ENCODE measurements around the gene TRNP1. TPM values are rescaled to one million over a fixed set of nuclear protein-coding genes. Genes with fewer than 3 reads are reported as not detected.

TRNP1 gene
- total RNA-seq, 1 donor from 2014 or later = 13.0 TPM

- no peaks in the 10 kb centered on the region for H3K4me1 ChIP-seq
- H3K9me3 ChIP-seq = no peaks in the 10 kb centered on the region
- no peaks in the 10 kb centered on the region for H3K27me3 ChIP-seq
- H3K27ac ChIP-seq = no peak overlapping the region
- intact Hi-C loops (cut with DNase I) = no loop called here
- no peak overlapping the region for H3K4me3 ChIP-seq
- DNase-seq (ENCODE audit: extremely low spot score in 2 of 2) = no peak
- TF ChIP-seq POLR2AphosphoS5 (IDR thresholded peaks at IDR 0.05; ENCODE audit: insufficient read depth in 1 of 2, low read depth in 1 of 2) = no peak
- TF ChIP-seq POLR2A (IDR thresholded peaks at IDR 0.05) = no peak
- TF ChIP-seq CTCF (IDR thresholded peaks at IDR 0.05) = no peak
- H3K36me3 ChIP-seq = no peaks in the 10 kb centered on the region
Observed at GRCh38 chr1:26971590-26971989, 21.9 kb upstream of the TRNP1 start.

- no peaks in the 10 kb centered on the region for H3K4me1 ChIP-seq
- intact Hi-C loops (cut with DNase I) = no loop called here
Observed at GRCh38 chr1:26972390-26972789, 21.1 kb upstream of the TRNP1 start.

GRCh38 chr1:26972821-26973220, 20.7 kb upstream of the TRNP1 start:
- H3K27me3 ChIP-seq = no peaks in the 10 kb centered on the region
- H3K4me1 ChIP-seq = no peaks in the 10 kb centered on the region
- H3K27ac ChIP-seq = no peak overlapping the region
- intact Hi-C loops (cut with DNase I) = no loop called here
- no peak overlapping the region for H3K4me3 ChIP-seq
- no peaks in the 10 kb centered on the region for H3K9me3 ChIP-seq
- H3K36me3 ChIP-seq = no peaks in the 10 kb centered on the region
- TF ChIP-seq POLR2A (IDR thresholded peaks at IDR 0.05) (no peak), POLR2AphosphoS5 (IDR thresholded peaks at IDR 0.05; ENCODE audit: insufficient read depth in 1 of 2, low read depth in 1 of 2) (no peak), CTCF (IDR thresholded peaks at IDR 0.05) (no peak)
- DNase-seq (ENCODE audit: extremely low spot score in 2 of 2) = no peak

More at GRCh38 chr1:26972390-26972789, 21.1 kb upstream of the TRNP1 start:
- no peaks in the 10 kb centered on the region for H3K27me3 ChIP-seq
- no peaks in the 10 kb centered on the region for H3K36me3 ChIP-seq
- DNase-seq (ENCODE audit: extremely low spot score in 2 of 2) = no peak
- TF ChIP-seq POLR2AphosphoS5 (IDR thresholded peaks at IDR 0.05; ENCODE audit: insufficient read depth in 1 of 2, low read depth in 1 of 2) (no peak), POLR2A (IDR thresholded peaks at IDR 0.05) (no peak), CTCF (IDR thresholded peaks at IDR 0.05) (no peak)
- no peak overlapping the region for H3K4me3 ChIP-seq
- no peaks in the 10 kb centered on the region for H3K9me3 ChIP-seq
- no peak overlapping the region for H3K27ac ChIP-seq

GRCh38 chr1:26976621-26977510, 16.6 kb upstream of the TRNP1 start:
- DNase-seq (ENCODE audit: extremely low spot score in 2 of 2) = no peak
- Histone ChIP-seq H3K4me1 (no peaks in the 10 kb centered on the region), H3K27ac (no peak overlapping the region), H3K4me3 (no peak overlapping the region), H3K27me3 (no peaks in the 10 kb centered on the region), H3K36me3 (no peaks in the 10 kb centered on the region), H3K9me3 (no peaks in the 10 kb centered on the region)
- TF ChIP-seq POLR2AphosphoS5 (IDR thresholded peaks at IDR 0.05; ENCODE audit: insufficient read depth in 1 of 2, low read depth in 1 of 2) (no peak), CTCF (IDR thresholded peaks at IDR 0.05) (no peak), POLR2A (IDR thresholded peaks at IDR 0.05) (no peak)
- intact Hi-C loops (cut with DNase I) = no loop called here

GRCh38 chr1:26978901-26979300, 14.6 kb upstream of the TRNP1 start:
- DNase-seq (ENCODE audit: extremely low spot score in 2 of 2) = no peak
- Histone ChIP-seq H3K36me3 (no peaks in the 10 kb centered on the region), H3K27me3 (no peaks in the 10 kb centered on the region), H3K4me1 (no peaks in the 10 kb centered on the region), H3K4me3 (no peak overlapping the region), H3K9me3 (no peaks in the 10 kb centered on the region), H3K27ac (no peak overlapping the region)
- TF ChIP-seq CTCF (IDR thresholded peaks at IDR 0.05) = no peak
- TF ChIP-seq POLR2AphosphoS5 (IDR thresholded peaks at IDR 0.05; ENCODE audit: insufficient read depth in 1 of 2, low read depth in 1 of 2) = no peak
- TF ChIP-seq POLR2A (IDR thresholded peaks at IDR 0.05) = no peak
- intact Hi-C loops (cut with DNase I) = no loop called here
